ENCODE results near the gene RASGRF1. TPM values are rescaled to one million over a fixed set of nuclear protein-coding genes. Genes with fewer than 3 reads are reported as not detected.

Gene RASGRF1
- total RNA-seq, 4 donors from 2014 or later, result 0.14 to 0.75 (median 0.64) TPM; not detected in 1

GRCh38 chr15:78951841-78952238 is 138.7 kb downstream of the RASGRF1 start:
- H3K4me1 ChIP-seq, result peaks cover 0 to 24% (median 23%) of the 10 kb centered on the region in 4 donors
- no peak for DNase-seq
- no peaks in the 10 kb centered on the region for H3K27me3 ChIP-seq
- no peaks in the 10 kb centered on the region for H3K9me3 ChIP-seq
- no peaks in the 10 kb centered on the region for H3K36me3 ChIP-seq
- intact Hi-C loops (cut with DNase I; ENCODE audit: low total_unique reads) (no loop called here), in situ Hi-C loops (cut with MboI; ENCODE audit: low pct_ligation_motif_present in 1 of 4, low pct_unique_long_range_greater_than_20kb in 1 of 4, low sequenced_read_pairs in 3 of 4) (no loop called here)
- peak overlapping the region in 2 of 4 donors; percentile 2 to 40 for H3K27ac ChIP-seq
- no peak overlapping the region for H3K4me3 ChIP-seq
- WGBS, 2 donors (ENCODE audit: low coverage in 1 of 2), result 43% methylated on average over 4 of the region's 4 CpGs; no CpG with 5 or more reads in 1 of the 2 donors
- TF ChIP-seq EP300 (IDR thresholded peaks at IDR 0.05; ENCODE audit: low read depth), result no peak
- TF ChIP-seq, protein P1, sequence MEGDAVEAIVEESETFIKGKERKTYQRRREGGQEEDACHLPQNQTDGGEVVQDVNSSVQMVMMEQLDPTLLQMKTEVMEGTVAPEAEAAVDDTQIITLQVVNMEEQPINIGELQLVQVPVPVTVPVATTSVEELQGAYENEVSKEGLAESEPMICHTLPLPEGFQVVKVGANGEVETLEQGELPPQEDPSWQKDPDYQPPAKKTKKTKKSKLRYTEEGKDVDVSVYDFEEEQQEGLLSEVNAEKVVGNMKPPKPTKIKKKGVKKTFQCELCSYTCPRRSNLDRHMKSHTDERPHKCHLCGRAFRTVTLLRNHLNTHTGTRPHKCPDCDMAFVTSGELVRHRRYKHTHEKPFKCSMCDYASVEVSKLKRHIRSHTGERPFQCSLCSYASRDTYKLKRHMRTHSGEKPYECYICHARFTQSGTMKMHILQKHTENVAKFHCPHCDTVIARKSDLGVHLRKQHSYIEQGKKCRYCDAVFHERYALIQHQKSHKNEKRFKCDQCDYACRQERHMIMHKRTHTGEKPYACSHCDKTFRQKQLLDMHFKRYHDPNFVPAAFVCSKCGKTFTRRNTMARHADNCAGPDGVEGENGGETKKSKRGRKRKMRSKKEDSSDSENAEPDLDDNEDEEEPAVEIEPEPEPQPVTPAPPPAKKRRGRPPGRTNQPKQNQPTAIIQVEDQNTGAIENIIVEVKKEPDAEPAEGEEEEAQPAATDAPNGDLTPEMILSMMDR (IDR thresholded peaks at IDR 0.05), result no peak
- TF ChIP-seq POLR2AphosphoS5 (IDR thresholded peaks at IDR 0.05), result no peak
- TF ChIP-seq POLR2A (IDR thresholded peaks at IDR 0.05), result no peak

GRCh38 chr15:78950902-78951840 is 139.4 kb downstream of the RASGRF1 start:
- no peak for DNase-seq
- H3K9me3 ChIP-seq, result no peaks in the 10 kb centered on the region
- no peaks in the 10 kb centered on the region for H3K36me3 ChIP-seq
- H3K27me3 ChIP-seq, result no peaks in the 10 kb centered on the region
- H3K4me1 ChIP-seq, result peaks cover 0 to 24% (median 23%) of the 10 kb centered on the region in 4 donors
- in situ Hi-C loops (cut with MboI; ENCODE audit: low pct_ligation_motif_present in 1 of 4, low pct_unique_long_range_greater_than_20kb in 1 of 4, low sequenced_read_pairs in 3 of 4) (no loop called here), intact Hi-C loops (cut with DNase I; ENCODE audit: low total_unique reads) (no loop called here)
- TF ChIP-seq, protein P1 (IDR thresholded peaks at IDR 0.05), result peak in 2 of 5 experiments; percentile 9 to 31
- no peak for TF ChIP-seq EP300 (IDR thresholded peaks at IDR 0.05; ENCODE audit: low read depth)
- H3K4me3 ChIP-seq, result no peak overlapping the region
- 22 to 34% methylated on average over 3 to 10 of the region's 10 CpGs for WGBS, 2 donors (ENCODE audit: low coverage in 1 of 2)
- H3K27ac ChIP-seq, result peak overlapping the region in 2 of 4 donors; percentile 2 to 40

DNA sequence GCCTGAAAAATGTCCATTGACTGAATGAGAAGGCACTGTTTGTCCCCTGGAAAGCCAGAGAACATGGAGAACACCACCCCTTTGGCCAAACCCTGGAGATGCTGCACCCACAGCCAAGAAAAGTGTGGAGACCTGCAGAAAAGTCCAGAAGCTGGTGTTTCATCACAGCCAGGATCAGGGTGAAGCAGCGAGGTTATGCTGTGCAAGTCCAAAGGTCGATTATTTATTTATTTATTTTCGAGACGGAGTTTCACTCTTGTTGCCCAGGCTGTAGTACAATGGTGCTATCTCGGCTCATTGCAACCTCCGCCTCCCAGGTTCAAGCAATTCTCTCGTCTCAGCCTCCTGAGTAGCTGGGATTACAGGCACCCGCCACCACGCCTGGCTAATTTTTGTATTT is 140.2 kb downstream of the RASGRF1 start:
- DNase-seq, result no peak
- in situ Hi-C loops (cut with MboI; ENCODE audit: low pct_ligation_motif_present in 1 of 4, low pct_unique_long_range_greater_than_20kb in 1 of 4, low sequenced_read_pairs in 3 of 4), result no loop called here
- Histone ChIP-seq H3K4me3 (no peak overlapping the region), H3K27ac (peak overlapping the region in 1 of 4 donors; percentile 17), H3K27me3 (no peaks in the 10 kb centered on the region), H3K9me3 (no peaks in the 10 kb centered on the region), H3K4me1 (peaks cover 0 to 25% (median 23%) of the 10 kb centered on the region in 4 donors), H3K36me3 (no peaks in the 10 kb centered on the region)
- TF ChIP-seq EP300 (IDR thresholded peaks at IDR 0.05; ENCODE audit: low read depth), result no peak
- TF ChIP-seq, protein P1 (IDR thresholded peaks at IDR 0.05), result no peak
- no peak for TF ChIP-seq POLR2A (IDR thresholded peaks at IDR 0.05)
- no peak for TF ChIP-seq POLR2AphosphoS5 (IDR thresholded peaks at IDR 0.05)
- intact Hi-C loops (cut with DNase I; ENCODE audit: low total_unique reads), result no loop called here
- WGBS, 2 donors (ENCODE audit: low coverage in 1 of 2), result 72% methylated on average over 4 to 9 of the region's 9 CpGs

DNA sequence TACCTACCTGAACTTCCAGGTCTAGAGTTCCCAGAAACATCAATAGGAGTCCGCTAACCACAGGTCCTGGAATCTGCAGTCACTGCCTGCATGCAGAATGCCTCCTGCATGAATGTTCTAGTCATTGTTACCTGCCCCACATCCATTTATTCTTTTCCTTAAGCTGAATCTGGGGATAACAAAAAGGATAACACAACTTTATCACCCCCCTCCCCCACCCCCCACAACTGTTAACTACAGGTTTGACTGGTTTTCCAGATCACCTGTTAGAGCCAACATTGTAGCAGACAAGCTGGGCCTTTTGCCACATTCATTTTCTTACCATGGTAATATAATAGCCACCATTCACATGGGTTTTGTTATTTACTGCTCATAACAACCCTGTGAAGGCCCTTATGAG is 141.1 kb downstream of the RASGRF1 start:
- Histone ChIP-seq H3K4me3 (no peak overlapping the region), H3K36me3 (no peaks in the 10 kb centered on the region), H3K27me3 (no peaks in the 10 kb centered on the region), H3K4me1 (peaks cover 0 to 31% (median 30%) of the 10 kb centered on the region in 4 donors), H3K27ac (no peak overlapping the region), H3K9me3 (no peaks in the 10 kb centered on the region)
- DNase-seq, result no peak
- 0% methylated on average over 1 of the region's 1 CpG for WGBS, 2 donors (ENCODE audit: low coverage in 1 of 2)
- intact Hi-C loops (cut with DNase I; ENCODE audit: low total_unique reads) (no loop called here), in situ Hi-C loops (cut with MboI; ENCODE audit: low pct_ligation_motif_present in 1 of 4, low pct_unique_long_range_greater_than_20kb in 1 of 4, low sequenced_read_pairs in 3 of 4) (no loop called here)
- TF ChIP-seq EP300 (IDR thresholded peaks at IDR 0.05; ENCODE audit: low read depth), result no peak
- TF ChIP-seq, protein P1 (IDR thresholded peaks at IDR 0.05), result no peak
- TF ChIP-seq POLR2AphosphoS5 (IDR thresholded peaks at IDR 0.05), result no peak
- TF ChIP-seq POLR2A (IDR thresholded peaks at IDR 0.05), result no peak
